Measurements from ENCODE around the gene CBX2. TPM values are rescaled to one million over a fixed set of nuclear protein-coding genes. Genes with fewer than 3 reads are reported as not detected.

CBX2 gene
- total and polyA plus RNA-seq, 7 experiments from 2014 or later = 0.24 to 4.4 (median 0.41) TPM; not detected in 1

DNA sequence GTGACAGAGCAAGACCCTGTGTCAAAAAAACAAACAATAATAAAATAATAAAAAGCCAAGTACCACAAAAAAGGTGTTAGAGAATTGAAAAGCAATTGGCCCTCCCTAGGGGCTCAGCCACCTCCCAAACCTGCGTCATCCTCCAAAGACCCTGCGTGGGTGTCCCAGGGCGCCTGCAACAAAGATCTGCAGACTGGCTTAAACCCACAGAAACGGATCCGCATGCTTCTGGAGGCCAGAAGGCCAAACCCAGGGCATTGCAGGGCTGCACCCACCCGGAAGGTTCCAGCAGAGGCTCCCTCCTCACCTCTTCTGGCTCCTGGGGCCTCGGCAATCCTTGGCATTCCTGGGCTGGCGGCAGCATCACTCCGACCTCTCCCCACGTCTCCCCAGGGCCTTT lies 45.7 kb upstream of the CBX2 start:
- H3K4me3 ChIP-seq (ENCODE audit: low read length) = no peak overlapping the region
- POLR2A ChIA-PET = interaction anchor here (0.5 to 0.7 kb wide), 2 partner anchors 104 to 1025 kb away, joined by 3 to 4 read pairs; no protein-coding TSS in a partner anchor
- DNase-seq (no peak), ATAC-seq (no peak)
- no peaks in the 10 kb centered on the region for H3K9me3 Mint-ChIP-seq
- no peaks in the 10 kb centered on the region for H3K9me3 ChIP-seq (ENCODE audit: control insufficient read depth in 2 of 3, low read length in 3 of 3)
- peaks cover 5 to 36% (median 22%) of the 10 kb centered on the region in 7 donors for H3K4me1 Mint-ChIP-seq
- no peaks in the 10 kb centered on the region for H3K27me3 ChIP-seq (ENCODE audit: control insufficient read depth in 2 of 2, insufficient read depth in 2 of 2, low read length in 2 of 2)
- H3K27ac ChIP-seq (ENCODE audit: low read depth, low read length) = no peak overlapping the region
- H3K27me3 Mint-ChIP-seq = peaks cover 0 to 3% (median 0%) of the 10 kb centered on the region in 5 donors
- H3K36me3 Mint-ChIP-seq = no peaks in the 10 kb centered on the region
- CTCF ChIA-PET = interaction anchor here (0.8 kb wide), 1 partner anchor 18 kb away, joined by 3 read pairs; no protein-coding TSS in a partner anchor
- intact Hi-C loops (cut with micrococcal nuclease) = no loop called here
- H3K36me3 ChIP-seq (ENCODE audit: control insufficient read depth in 2 of 3, insufficient read depth in 3 of 3, low read length in 3 of 3) = no peaks in the 10 kb centered on the region
- peaks cover 4 to 12% of the 10 kb centered on the region in 2 donors for H3K4me1 ChIP-seq (ENCODE audit: control insufficient read depth in 2 of 2, insufficient read depth in 2 of 2, low read length in 2 of 2)
- H3K4me3 Mint-ChIP-seq = peak overlapping the region in 7 of 10 donors; percentile 65 to 86 (median 75)
- H3K27ac Mint-ChIP-seq = peak overlapping the region in 1 of 9 donors; percentile 36

GRCh38 chr17:79732804-79733691 lies 44.9 kb upstream of the CBX2 start:
- H3K27me3 ChIP-seq (ENCODE audit: control insufficient read depth in 2 of 2, insufficient read depth in 2 of 2, low read length in 2 of 2) = no peaks in the 10 kb centered on the region
- H3K27ac ChIP-seq (ENCODE audit: low read depth, low read length) = no peak overlapping the region
- peaks cover 0 to 6% (median 0%) of the 10 kb centered on the region in 5 donors for H3K27me3 Mint-ChIP-seq
- peaks cover 5 to 32% (median 19%) of the 10 kb centered on the region in 7 donors for H3K4me1 Mint-ChIP-seq
- ATAC-seq (peak; percentile 39), DNase-seq (peak in 1 of 9 donors; percentile 17)
- H3K36me3 Mint-ChIP-seq = no peaks in the 10 kb centered on the region
- H3K27ac Mint-ChIP-seq = peak overlapping the region in 7 of 9 donors; percentile 36 to 93 (median 73)
- ChIA-PET POLR2A (interaction anchor here (0.5 to 0.7 kb wide), 2 partner anchors 103 to 1026 kb away, joined by 3 to 4 read pairs; no protein-coding TSS in a partner anchor), CTCF (interaction anchor here (0.8 kb wide), 1 partner anchor 17 kb away, joined by 3 read pairs; no protein-coding TSS in a partner anchor)
- intact Hi-C loops (cut with micrococcal nuclease) = no loop called here
- H3K9me3 Mint-ChIP-seq = no peaks in the 10 kb centered on the region
- H3K4me3 ChIP-seq (ENCODE audit: low read length) = no peak overlapping the region
- H3K9me3 ChIP-seq (ENCODE audit: control insufficient read depth in 2 of 3, low read length in 3 of 3) = no peaks in the 10 kb centered on the region
- H3K4me1 ChIP-seq (ENCODE audit: control insufficient read depth in 2 of 2, insufficient read depth in 2 of 2, low read length in 2 of 2) = peaks cover 4 to 12% of the 10 kb centered on the region in 2 donors
- no peaks in the 10 kb centered on the region for H3K36me3 ChIP-seq (ENCODE audit: control insufficient read depth in 2 of 3, insufficient read depth in 3 of 3, low read length in 3 of 3)
- peak overlapping the region in 7 of 10 donors; percentile 65 to 86 (median 76) for H3K4me3 Mint-ChIP-seq

GRCh38 chr17:79733692-79734070 lies 44.3 kb upstream of the CBX2 start:
- Mint-ChIP-seq H3K36me3 (no peaks in the 10 kb centered on the region), H3K9me3 (no peaks in the 10 kb centered on the region), H3K4me3 (peak overlapping the region in 5 of 10 donors; percentile 74 to 86 (median 78)), H3K27ac (peak overlapping the region in 3 of 9 donors; percentile 36 to 89 (median 82)), H3K4me1 (peaks cover 5 to 28% (median 17%) of the 10 kb centered on the region in 7 donors), H3K27me3 (peaks cover under 1 to 7% (median 2%) of the 10 kb centered on the region in 5 donors)
- H3K4me3 ChIP-seq (ENCODE audit: low read length) = no peak overlapping the region
- intact Hi-C loops (cut with micrococcal nuclease) = no loop called here
- ChIA-PET CTCF (no interaction called here), POLR2A (no interaction called here)
- ATAC-seq (no peak), DNase-seq (no peak)
- H3K36me3 ChIP-seq (ENCODE audit: control insufficient read depth in 2 of 3, insufficient read depth in 3 of 3, low read length in 3 of 3) = no peaks in the 10 kb centered on the region
- H3K27me3 ChIP-seq (ENCODE audit: control insufficient read depth in 2 of 2, insufficient read depth in 2 of 2, low read length in 2 of 2) = no peaks in the 10 kb centered on the region
- no peaks in the 10 kb centered on the region for H3K9me3 ChIP-seq (ENCODE audit: control insufficient read depth in 2 of 3, low read length in 3 of 3)
- H3K27ac ChIP-seq (ENCODE audit: low read depth, low read length) = no peak overlapping the region
- H3K4me1 ChIP-seq (ENCODE audit: control insufficient read depth in 2 of 2, insufficient read depth in 2 of 2, low read length in 2 of 2) = peaks cover 0 to 7% of the 10 kb centered on the region in 2 donors

DNA sequence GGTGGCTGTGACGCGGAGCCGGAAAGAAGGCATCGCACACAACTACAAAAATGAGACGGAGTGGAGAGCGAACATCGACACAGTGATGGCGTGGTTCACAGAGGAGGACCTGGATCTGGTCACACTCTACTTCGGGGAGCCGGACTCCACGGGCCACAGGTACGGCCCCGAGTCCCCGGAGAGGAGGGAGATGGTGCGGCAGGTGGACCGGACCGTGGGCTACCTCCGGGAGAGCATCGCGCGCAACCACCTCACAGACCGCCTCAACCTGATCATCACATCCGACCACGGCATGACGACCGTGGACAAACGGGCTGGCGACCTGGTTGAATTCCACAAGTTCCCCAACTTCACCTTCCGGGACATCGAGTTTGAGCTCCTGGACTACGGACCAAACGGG lies 42.9 kb upstream of the CBX2 start:
- Histone ChIP-seq H3K36me3 (ENCODE audit: control insufficient read depth in 2 of 3, insufficient read depth in 3 of 3, low read length in 3 of 3) (no peaks in the 10 kb centered on the region), H3K4me1 (ENCODE audit: control insufficient read depth in 2 of 2, insufficient read depth in 2 of 2, low read length in 2 of 2) (no peaks in the 10 kb centered on the region), H3K27ac (ENCODE audit: low read depth, low read length) (no peak overlapping the region), H3K4me3 (ENCODE audit: low read length) (no peak overlapping the region), H3K27me3 (ENCODE audit: control insufficient read depth in 2 of 2, insufficient read depth in 2 of 2, low read length in 2 of 2) (no peaks in the 10 kb centered on the region), H3K9me3 (ENCODE audit: control insufficient read depth in 2 of 3, low read length in 3 of 3) (no peaks in the 10 kb centered on the region)
- H3K4me3 Mint-ChIP-seq = no peak overlapping the region
- ChIA-PET POLR2A (no interaction called here), CTCF (no interaction called here)
- no peak for DNase-seq
- no peaks in the 10 kb centered on the region for H3K36me3 Mint-ChIP-seq
- no peaks in the 10 kb centered on the region for H3K9me3 Mint-ChIP-seq
- H3K4me1 Mint-ChIP-seq = peaks cover 0 to 15% (median 10%) of the 10 kb centered on the region in 7 donors
- ATAC-seq = no peak
- peaks cover 10 to 22% (median 15%) of the 10 kb centered on the region in 5 donors for H3K27me3 Mint-ChIP-seq
- no peak overlapping the region for H3K27ac Mint-ChIP-seq
- intact Hi-C loops (cut with micrococcal nuclease) = no loop called here

- no peaks in the 10 kb centered on the region for H3K27me3 ChIP-seq (ENCODE audit: control insufficient read depth in 2 of 2, insufficient read depth in 2 of 2, low read length in 2 of 2)
These were observed 40.7 kb upstream of the CBX2 start for GRCh38 chr17:79737046-79737921.

DNA sequence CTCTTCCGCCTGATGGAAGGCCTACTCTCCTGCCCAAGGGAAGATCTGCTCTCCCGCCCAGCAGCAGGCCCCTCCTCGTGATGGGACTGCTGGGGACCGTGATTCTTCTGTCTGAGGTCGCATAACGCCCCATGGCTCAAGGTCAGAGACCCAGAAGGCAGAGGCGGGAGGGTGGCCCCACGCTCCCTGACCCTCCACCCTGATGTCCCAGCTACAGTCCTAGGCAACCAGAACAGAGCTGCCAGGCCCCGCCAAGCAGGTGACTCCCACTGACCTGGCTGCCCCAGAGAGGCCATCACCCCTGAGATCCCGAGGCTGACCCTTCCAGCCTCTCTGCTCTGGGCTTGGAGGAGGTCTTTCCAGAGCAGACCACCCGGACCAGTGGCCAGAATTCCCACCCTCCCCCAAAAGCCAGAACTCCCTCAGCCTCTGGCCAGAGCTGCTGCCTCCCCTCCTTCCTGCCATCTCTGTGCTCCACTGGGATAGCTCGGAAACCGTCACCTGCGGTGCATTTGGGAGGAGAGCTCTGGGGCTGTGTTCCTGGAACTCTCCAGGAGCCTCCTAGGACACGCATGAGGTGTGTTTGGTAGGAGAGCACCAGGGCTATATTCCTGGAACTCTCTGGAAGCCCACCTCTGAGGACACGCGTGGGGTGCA lies 39.9 kb upstream of the CBX2 start:
- H3K4me1 ChIP-seq (ENCODE audit: control insufficient read depth in 2 of 2, insufficient read depth in 2 of 2, low read length in 2 of 2) = peaks cover 6 to 7% of the 10 kb centered on the region in 2 donors
- H3K27me3 ChIP-seq (ENCODE audit: control insufficient read depth in 2 of 2, insufficient read depth in 2 of 2, low read length in 2 of 2) = no peaks in the 10 kb centered on the region
- peaks cover 0 to 11% (median 5%) of the 10 kb centered on the region in 7 donors for H3K4me1 Mint-ChIP-seq
- no peak overlapping the region for H3K4me3 Mint-ChIP-seq
- no peaks in the 10 kb centered on the region for H3K36me3 Mint-ChIP-seq
- intact Hi-C loops (cut with micrococcal nuclease) = no loop called here
- no peaks in the 10 kb centered on the region for H3K9me3 ChIP-seq (ENCODE audit: control insufficient read depth in 2 of 3, low read length in 3 of 3)
- no peak overlapping the region for H3K27ac ChIP-seq (ENCODE audit: low read depth, low read length)
- POLR2A ChIA-PET = no interaction called here
- no peak overlapping the region for H3K27ac Mint-ChIP-seq
- H3K4me3 ChIP-seq (ENCODE audit: low read length) = no peak overlapping the region
- ATAC-seq = no peak
- CTCF ChIA-PET = interaction anchor here (0.6 to 1.7 kb wide), 3 partner anchors 50 to 255 kb away, joined by 3 to 4 read pairs (median 3); no protein-coding TSS in a partner anchor
- H3K36me3 ChIP-seq (ENCODE audit: control insufficient read depth in 2 of 3, insufficient read depth in 3 of 3, low read length in 3 of 3) = no peaks in the 10 kb centered on the region
- no peak for DNase-seq
- no peaks in the 10 kb centered on the region for H3K9me3 Mint-ChIP-seq
- peaks cover 13 to 33% (median 23%) of the 10 kb centered on the region in 5 donors for H3K27me3 Mint-ChIP-seq

More at GRCh38 chr17:79737046-79737921, 40.7 kb upstream of the CBX2 start:
- no peak overlapping the region for H3K27ac Mint-ChIP-seq
- no peak for DNase-seq
- intact Hi-C loops (cut with micrococcal nuclease) = no loop called here
- no peak for ATAC-seq
- H3K4me3 ChIP-seq (ENCODE audit: low read length) = no peak overlapping the region
- H3K27ac ChIP-seq (ENCODE audit: low read depth, low read length) = no peak overlapping the region
- no peaks in the 10 kb centered on the region for H3K9me3 ChIP-seq (ENCODE audit: control insufficient read depth in 2 of 3, low read length in 3 of 3)
- no peaks in the 10 kb centered on the region for H3K36me3 ChIP-seq (ENCODE audit: control insufficient read depth in 2 of 3, insufficient read depth in 3 of 3, low read length in 3 of 3)
- peaks cover 13 to 33% (median 23%) of the 10 kb centered on the region in 5 donors for H3K27me3 Mint-ChIP-seq
- POLR2A ChIA-PET = no interaction called here
- CTCF ChIA-PET = interaction anchor here (1.3 kb wide), 1 partner anchor 9 kb away, joined by 13 read pairs; no protein-coding TSS in a partner anchor
- no peak overlapping the region for H3K4me3 Mint-ChIP-seq
- H3K4me1 ChIP-seq (ENCODE audit: control insufficient read depth in 2 of 2, insufficient read depth in 2 of 2, low read length in 2 of 2) = peaks cover 4 to 7% of the 10 kb centered on the region in 2 donors
- no peaks in the 10 kb centered on the region for H3K9me3 Mint-ChIP-seq
- H3K36me3 Mint-ChIP-seq = no peaks in the 10 kb centered on the region
- peaks cover 0 to 13% (median 12%) of the 10 kb centered on the region in 7 donors for H3K4me1 Mint-ChIP-seq
